GM15510 (cell line): ENCODE measurements around the gene SLC32A1.

Experiments used
- POLR2A ChIP-seq: IDR thresholded peaks from 3 replicates; pipeline ENCODE4 v1.6.1; 2011; ENCODE audit warnings: borderline replicate concordance; ENCODE audit not compliant: insufficient read length; ENCODE audit errors: extremely low read depth

SLC32A1 gene

GRCh38 chr20:38730167-38730988, 6.1 kb downstream of the SLC32A1 start:
- TF ChIP-seq POLR2A: no peak

GRCh38 chr20:38730989-38731737, 6.9 kb downstream of the SLC32A1 start:
- no peak for TF ChIP-seq POLR2A

DNA sequence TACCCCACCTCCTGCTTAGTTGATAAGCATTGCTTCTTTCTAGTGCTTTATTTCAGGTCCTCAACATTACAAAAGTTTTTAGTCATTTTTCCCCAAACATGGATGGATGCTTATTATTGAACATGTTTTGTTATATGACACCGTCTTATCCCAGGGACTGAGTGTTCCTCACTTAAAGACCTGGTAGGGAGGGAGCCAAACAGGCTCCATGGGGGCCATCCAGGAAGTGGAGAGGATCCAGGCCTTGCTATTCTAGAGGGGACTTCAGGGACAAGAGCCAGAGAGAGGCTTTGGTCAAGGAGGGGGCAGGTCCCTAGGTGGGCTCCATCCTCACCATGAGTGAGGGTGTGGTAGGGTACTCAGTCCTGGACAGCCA, 7.4 kb downstream of the SLC32A1 start:
- no peak for TF ChIP-seq POLR2A

GRCh38 chr20:38732981-38733380, 8.7 kb downstream of the SLC32A1 start:
- TF ChIP-seq POLR2A: no peak

DNA sequence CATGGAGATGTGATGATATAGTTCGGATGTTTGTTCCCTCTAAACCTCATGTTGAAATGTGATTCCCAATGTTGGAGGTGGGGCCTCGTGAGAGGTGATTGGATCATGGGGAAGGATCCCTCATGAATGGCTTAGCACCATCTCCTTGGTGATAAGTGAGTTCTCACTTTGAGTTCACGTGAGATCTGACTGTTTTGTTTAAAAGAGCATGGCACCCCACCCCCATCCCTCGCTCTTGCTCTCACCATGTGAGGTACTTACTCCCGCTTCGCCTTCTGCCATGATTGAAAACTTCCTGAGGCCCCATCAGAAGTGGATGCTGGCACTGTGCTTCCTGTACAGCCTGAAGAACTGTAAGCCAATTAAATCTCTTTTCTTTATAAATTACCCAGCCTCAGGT, 10.9 kb downstream of the SLC32A1 start:
- TF ChIP-seq POLR2A: no peak

- TF ChIP-seq POLR2A: no peak
Measured at GRCh38 chr20:38737887-38738286, 13.6 kb downstream of the SLC32A1 start.

- no peak for TF ChIP-seq POLR2A
Measured at GRCh38 chr20:38745757-38746156, 21.5 kb downstream of the SLC32A1 start.

DNA sequence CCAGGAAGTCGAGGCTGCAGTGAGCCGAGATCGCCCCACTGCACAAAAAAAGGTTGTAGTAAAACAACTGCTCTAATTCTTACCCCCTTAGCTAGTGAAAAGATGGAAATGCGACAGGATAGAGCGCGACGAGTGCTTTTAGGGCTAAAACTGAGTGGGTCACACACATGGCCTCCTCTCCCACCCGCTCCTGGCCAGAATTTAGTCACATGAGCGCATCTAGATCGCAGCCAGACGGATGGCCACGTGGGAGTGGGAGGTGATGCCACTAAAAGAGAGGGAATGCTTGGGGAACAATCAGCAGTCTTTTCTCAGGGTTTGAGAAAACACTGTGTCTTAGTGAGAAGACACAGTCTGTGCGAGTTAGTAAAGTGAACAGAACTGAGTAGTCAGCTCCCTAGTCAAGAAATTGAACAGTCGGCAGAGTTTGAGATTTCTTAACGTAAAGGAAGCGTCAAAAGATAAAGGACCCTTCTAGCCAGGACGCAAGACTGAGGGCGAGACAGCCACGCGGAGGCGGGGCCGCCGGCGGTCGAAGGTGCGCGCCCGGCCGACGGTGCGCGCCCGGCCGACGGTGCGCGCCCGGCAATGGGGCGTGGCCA, 23.3 kb downstream of the SLC32A1 start:
- no peak for TF ChIP-seq POLR2A

DNA sequence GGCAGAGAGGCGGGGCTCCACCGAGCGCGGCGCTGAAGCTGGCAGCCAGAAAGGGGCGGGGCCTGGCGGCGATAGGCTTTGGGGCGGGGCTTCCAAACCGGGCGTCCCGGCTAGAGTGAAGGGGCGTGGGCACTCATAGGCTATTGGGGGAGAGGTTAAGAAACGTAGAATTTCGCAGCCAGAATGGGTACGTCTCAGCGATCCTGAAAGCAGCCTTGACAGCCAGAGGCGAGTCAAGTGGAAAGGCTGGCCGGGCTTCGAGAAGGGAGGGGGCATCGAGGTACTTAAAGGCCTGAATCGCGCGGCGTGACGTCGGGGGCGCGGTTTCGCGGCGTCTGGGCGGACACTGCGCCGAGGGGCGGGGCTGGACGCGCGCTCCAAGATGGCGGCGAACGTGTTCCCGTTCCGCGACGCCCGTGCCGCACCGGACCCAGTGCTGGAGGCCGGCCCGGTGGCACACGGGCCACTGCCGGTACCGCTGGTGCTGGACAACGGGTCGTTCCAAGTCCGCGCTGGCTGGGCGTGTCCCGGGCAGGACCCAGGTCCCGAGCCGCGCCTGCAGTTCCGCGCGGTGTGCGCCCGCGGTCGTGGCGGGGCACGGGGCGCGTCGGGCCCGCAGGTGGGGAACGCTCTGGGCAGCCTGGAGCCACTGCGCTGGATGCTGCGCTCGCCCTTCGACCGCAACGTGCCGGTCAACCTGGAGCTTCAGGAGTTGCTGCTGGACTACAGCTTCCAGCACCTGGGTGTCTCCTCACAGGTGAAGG, 24.0 kb downstream of the SLC32A1 start, which contains the start of gene ACTR5:
ACTR5 (plus strand) TSS at position 364 of the 764 bp plus-strand sequence; CDS start at position 383, 19 bp downstream.
- TF ChIP-seq POLR2A: peak; percentile 83

DNA sequence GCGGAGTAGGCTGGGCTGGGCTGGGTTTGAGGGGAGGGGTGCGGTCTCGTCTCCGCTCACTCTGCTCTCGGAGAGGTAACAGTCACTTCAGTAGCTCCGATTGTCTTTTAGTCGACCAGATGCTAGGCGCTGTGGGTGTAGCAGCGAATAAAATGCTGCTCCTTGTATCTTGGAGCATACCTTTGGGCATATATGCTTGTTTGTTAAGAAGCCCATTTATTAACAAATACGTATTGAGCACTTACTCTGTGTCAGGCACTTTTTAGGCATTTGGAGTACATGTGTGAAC, 24.5 kb downstream of the SLC32A1 start:
- TF ChIP-seq POLR2A: no peak

GRCh38 chr20:38751360-38751976, 27.2 kb downstream of the SLC32A1 start:
- TF ChIP-seq POLR2A: no peak

GRCh38 chr20:38752029-38752428, 27.7 kb downstream of the SLC32A1 start:
- TF ChIP-seq POLR2A: no peak

GRCh38 chr20:38754924-38755323, 30.6 kb downstream of the SLC32A1 start:
- TF ChIP-seq POLR2A: no peak

- no peak for TF ChIP-seq POLR2A
Measured at GRCh38 chr20:38755324-38755910, 31.1 kb downstream of the SLC32A1 start.
